GM23338 (cell line): ENCODE results near the gene C11orf24.

Experiments used
- CREB1 ChIP-seq: fragments of 250-450 bp; sonication (Bioruptor Pico); IDR thresholded peaks from 2 replicates; pipeline ENCODE4 v1.5.0; 2020; ENCODE audit warnings: low read depth, mild to moderate bottlenecking, moderate library complexity
- EZH2 ChIP-seq: fragments of 200-600 bp; sonication (generic); IDR thresholded peaks from one replicate; pipeline ENCODE4 v1.8.0; 2017; ENCODE audit warnings: antibody characterized with exemption, mild to moderate bottlenecking, low read depth; ENCODE audit not compliant: unreplicated experiment
- EZH2phosphoT487 ChIP-seq: fragments of 200-600 bp; sonication (generic); IDR thresholded peaks from one replicate; pipeline ENCODE4 v1.8.1; 2018; ENCODE audit warnings: antibody characterized with exemption; ENCODE audit not compliant: unreplicated experiment
- JUNB ChIP-seq: IDR thresholded peaks from one replicate; pipeline ENCODE4 v1.6.1; 2016; ENCODE audit warnings: antibody characterized with exemption; ENCODE audit not compliant: unreplicated experiment
- POLR2AphosphoS5 ChIP-seq: IDR thresholded peaks from 2 replicates; pipeline ENCODE4 v1.6.1; 2016; ENCODE audit warnings: antibody characterized with exemption, low read depth
- ZNF114 ChIP-seq: fragments of 250-450 bp; sonication (Bioruptor Pico); IDR thresholded peaks from 2 replicates; pipeline ENCODE4 v1.5.0; 2020; ENCODE audit warnings: mild to moderate bottlenecking, moderate library complexity
- ZNF331 ChIP-seq: fragments of 250-450 bp; sonication (Bioruptor Pico); IDR thresholded peaks from 2 replicates; pipeline ENCODE4 v1.5.0; 2020; ENCODE audit warnings: low read depth, mild to moderate bottlenecking, moderate library complexity
- TF ChIP-seq, protein P1 (sequence below), 2 experiments: fragments of 200-600 bp in 1 of 2; sonication (generic) in 1 of 2; conservative IDR thresholded peaks; 2 replicates each; pipeline versions ENCODE4 v1.5.1 to v1.6.1; 2016 to 2017; ENCODE audit warnings: antibody characterized with exemption in 2 of 2, low read depth in 2 of 2, mild to moderate bottlenecking in 2 of 2, moderate library complexity in 1 of 2
- TF ChIP-seq, protein P2 (sequence below): IDR thresholded peaks from one replicate; pipeline ENCODE4 v1.6.1; 2018; ENCODE audit warnings: antibody characterized with exemption; ENCODE audit not compliant: unreplicated experiment
- TF ChIP-seq, protein P3 (sequence below): IDR thresholded peaks from 2 replicates; pipeline ENCODE4 v1.6.1; 2016; ENCODE audit warnings: antibody characterized with exemption

DNA sequence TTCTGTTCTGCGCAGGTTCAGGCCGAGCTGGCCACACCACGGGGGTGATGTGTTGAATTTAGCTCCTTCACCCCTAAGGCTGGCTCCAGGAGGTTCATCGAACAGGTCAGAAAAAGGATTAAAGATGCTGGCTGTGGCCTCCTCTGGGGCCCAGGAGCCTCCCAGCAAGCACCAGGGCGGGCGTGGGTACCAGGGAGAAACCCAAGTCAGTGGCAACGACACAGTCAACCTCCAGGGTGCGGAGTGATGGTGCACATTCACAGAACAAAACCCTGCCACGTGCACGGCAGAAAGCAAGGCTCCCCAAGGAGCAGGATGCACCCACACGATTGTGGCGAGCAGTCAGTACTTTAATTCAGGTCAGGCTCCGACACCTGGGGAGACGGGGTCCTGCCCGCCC is 10.8 kb downstream of the C11orf24 start:
- TF ChIP-seq, protein P1, sequence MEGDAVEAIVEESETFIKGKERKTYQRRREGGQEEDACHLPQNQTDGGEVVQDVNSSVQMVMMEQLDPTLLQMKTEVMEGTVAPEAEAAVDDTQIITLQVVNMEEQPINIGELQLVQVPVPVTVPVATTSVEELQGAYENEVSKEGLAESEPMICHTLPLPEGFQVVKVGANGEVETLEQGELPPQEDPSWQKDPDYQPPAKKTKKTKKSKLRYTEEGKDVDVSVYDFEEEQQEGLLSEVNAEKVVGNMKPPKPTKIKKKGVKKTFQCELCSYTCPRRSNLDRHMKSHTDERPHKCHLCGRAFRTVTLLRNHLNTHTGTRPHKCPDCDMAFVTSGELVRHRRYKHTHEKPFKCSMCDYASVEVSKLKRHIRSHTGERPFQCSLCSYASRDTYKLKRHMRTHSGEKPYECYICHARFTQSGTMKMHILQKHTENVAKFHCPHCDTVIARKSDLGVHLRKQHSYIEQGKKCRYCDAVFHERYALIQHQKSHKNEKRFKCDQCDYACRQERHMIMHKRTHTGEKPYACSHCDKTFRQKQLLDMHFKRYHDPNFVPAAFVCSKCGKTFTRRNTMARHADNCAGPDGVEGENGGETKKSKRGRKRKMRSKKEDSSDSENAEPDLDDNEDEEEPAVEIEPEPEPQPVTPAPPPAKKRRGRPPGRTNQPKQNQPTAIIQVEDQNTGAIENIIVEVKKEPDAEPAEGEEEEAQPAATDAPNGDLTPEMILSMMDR (conservative IDR thresholded peaks at IDR 0.05; ENCODE audit: low read depth in 2 of 2): no peak
- TF ChIP-seq EZH2phosphoT487: no peak
- TF ChIP-seq ZNF331 (CRISPR knock-in tag): no peak
- TF ChIP-seq JUNB: no peak
- TF ChIP-seq CREB1: no peak
- TF ChIP-seq POLR2AphosphoS5: no peak
- no peak for TF ChIP-seq EZH2
- TF ChIP-seq, protein P2, sequence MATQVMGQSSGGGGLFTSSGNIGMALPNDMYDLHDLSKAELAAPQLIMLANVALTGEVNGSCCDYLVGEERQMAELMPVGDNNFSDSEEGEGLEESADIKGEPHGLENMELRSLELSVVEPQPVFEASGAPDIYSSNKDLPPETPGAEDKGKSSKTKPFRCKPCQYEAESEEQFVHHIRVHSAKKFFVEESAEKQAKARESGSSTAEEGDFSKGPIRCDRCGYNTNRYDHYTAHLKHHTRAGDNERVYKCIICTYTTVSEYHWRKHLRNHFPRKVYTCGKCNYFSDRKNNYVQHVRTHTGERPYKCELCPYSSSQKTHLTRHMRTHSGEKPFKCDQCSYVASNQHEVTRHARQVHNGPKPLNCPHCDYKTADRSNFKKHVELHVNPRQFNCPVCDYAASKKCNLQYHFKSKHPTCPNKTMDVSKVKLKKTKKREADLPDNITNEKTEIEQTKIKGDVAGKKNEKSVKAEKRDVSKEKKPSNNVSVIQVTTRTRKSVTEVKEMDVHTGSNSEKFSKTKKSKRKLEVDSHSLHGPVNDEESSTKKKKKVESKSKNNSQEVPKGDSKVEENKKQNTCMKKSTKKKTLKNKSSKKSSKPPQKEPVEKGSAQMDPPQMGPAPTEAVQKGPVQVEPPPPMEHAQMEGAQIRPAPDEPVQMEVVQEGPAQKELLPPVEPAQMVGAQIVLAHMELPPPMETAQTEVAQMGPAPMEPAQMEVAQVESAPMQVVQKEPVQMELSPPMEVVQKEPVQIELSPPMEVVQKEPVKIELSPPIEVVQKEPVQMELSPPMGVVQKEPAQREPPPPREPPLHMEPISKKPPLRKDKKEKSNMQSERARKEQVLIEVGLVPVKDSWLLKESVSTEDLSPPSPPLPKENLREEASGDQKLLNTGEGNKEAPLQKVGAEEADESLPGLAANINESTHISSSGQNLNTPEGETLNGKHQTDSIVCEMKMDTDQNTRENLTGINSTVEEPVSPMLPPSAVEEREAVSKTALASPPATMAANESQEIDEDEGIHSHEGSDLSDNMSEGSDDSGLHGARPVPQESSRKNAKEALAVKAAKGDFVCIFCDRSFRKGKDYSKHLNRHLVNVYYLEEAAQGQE: no peak
- TF ChIP-seq, protein P3, sequence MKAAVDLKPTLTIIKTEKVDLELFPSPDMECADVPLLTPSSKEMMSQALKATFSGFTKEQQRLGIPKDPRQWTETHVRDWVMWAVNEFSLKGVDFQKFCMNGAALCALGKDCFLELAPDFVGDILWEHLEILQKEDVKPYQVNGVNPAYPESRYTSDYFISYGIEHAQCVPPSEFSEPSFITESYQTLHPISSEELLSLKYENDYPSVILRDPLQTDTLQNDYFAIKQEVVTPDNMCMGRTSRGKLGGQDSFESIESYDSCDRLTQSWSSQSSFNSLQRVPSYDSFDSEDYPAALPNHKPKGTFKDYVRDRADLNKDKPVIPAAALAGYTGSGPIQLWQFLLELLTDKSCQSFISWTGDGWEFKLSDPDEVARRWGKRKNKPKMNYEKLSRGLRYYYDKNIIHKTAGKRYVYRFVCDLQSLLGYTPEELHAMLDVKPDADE: no peak
- TF ChIP-seq ZNF114 (CRISPR knock-in tag): no peak
